Measurements from ENCODE around the gene OR2AT4. TPM values are rescaled to one million over a fixed set of nuclear protein-coding genes. Genes with fewer than 3 reads are reported as not detected.
"Not testable (repeated sequence)": the region's sequence is repeated elsewhere in the genome, so short reads cannot be mapped to it uniquely, and the experiment has no call there.

Gene OR2AT4
- total RNA-seq, 6 experiments from 2014 or later = not detected

GRCh38 chr11:75047191-75047590 is 49.5 kb downstream of the OR2AT4 start:
- no peaks in the 10 kb centered on the region for H3K4me1 ChIP-seq
- no peaks in the 10 kb centered on the region for H3K27me3 ChIP-seq
- H3K27ac ChIP-seq = no peak overlapping the region
- WGBS (ENCODE audit: insufficient coverage, low coverage, low lambda C conversion rate, missing lambda C conversion rate) = 93% methylated on average over 4 of the region's 4 CpGs
- H3K36me3 ChIP-seq = no peaks in the 10 kb centered on the region
- H3K9me3 ChIP-seq = no peaks in the 10 kb centered on the region
- no peak overlapping the region for H3K4me3 ChIP-seq
- ATAC-seq = no peak
- DNase-seq = no peak
- TF ChIP-seq POLR2A (IDR thresholded peaks at IDR 0.05) = no peak
- TF ChIP-seq, protein P1, sequence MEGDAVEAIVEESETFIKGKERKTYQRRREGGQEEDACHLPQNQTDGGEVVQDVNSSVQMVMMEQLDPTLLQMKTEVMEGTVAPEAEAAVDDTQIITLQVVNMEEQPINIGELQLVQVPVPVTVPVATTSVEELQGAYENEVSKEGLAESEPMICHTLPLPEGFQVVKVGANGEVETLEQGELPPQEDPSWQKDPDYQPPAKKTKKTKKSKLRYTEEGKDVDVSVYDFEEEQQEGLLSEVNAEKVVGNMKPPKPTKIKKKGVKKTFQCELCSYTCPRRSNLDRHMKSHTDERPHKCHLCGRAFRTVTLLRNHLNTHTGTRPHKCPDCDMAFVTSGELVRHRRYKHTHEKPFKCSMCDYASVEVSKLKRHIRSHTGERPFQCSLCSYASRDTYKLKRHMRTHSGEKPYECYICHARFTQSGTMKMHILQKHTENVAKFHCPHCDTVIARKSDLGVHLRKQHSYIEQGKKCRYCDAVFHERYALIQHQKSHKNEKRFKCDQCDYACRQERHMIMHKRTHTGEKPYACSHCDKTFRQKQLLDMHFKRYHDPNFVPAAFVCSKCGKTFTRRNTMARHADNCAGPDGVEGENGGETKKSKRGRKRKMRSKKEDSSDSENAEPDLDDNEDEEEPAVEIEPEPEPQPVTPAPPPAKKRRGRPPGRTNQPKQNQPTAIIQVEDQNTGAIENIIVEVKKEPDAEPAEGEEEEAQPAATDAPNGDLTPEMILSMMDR (IDR thresholded peaks at IDR 0.05) = no peak
- intact Hi-C loops (cut with DNase I) = no loop called here

GRCh38 chr11:75046668-75047067 is 50.0 kb downstream of the OR2AT4 start:
- H3K9me3 ChIP-seq; H3K27ac ChIP-seq; intact Hi-C loops (cut with DNase I); DNase-seq; ATAC-seq; H3K4me1 ChIP-seq; H3K36me3 ChIP-seq; H3K4me3 ChIP-seq; H3K27me3 ChIP-seq: not testable (repeated sequence)
- 58% methylated on average over 4 of the region's 5 CpGs for WGBS (ENCODE audit: insufficient coverage, low coverage, low lambda C conversion rate, missing lambda C conversion rate)

- H3K9me3 ChIP-seq; H3K36me3 ChIP-seq; H3K4me3 ChIP-seq; H3K27ac ChIP-seq; H3K4me1 ChIP-seq; H3K27me3 ChIP-seq; intact Hi-C loops (cut with DNase I); DNase-seq; ATAC-seq: not testable (repeated sequence)
- WGBS (ENCODE audit: insufficient coverage, low coverage, low lambda C conversion rate, missing lambda C conversion rate) = 62% methylated on average over 8 of the region's 15 CpGs
These were observed 52.1 kb downstream of the OR2AT4 start for GRCh38 chr11:75044381-75045170.

- H3K9me3 ChIP-seq; H3K36me3 ChIP-seq; H3K27me3 ChIP-seq; intact Hi-C loops (cut with DNase I); DNase-seq; ATAC-seq; H3K27ac ChIP-seq; H3K4me3 ChIP-seq; H3K4me1 ChIP-seq: not testable (repeated sequence)
- WGBS (ENCODE audit: insufficient coverage, low coverage, low lambda C conversion rate, missing lambda C conversion rate) = 75% methylated on average over 3 of the region's 3 CpGs
These were observed 54.9 kb downstream of the OR2AT4 start for GRCh38 chr11:75041821-75042220.

DNA sequence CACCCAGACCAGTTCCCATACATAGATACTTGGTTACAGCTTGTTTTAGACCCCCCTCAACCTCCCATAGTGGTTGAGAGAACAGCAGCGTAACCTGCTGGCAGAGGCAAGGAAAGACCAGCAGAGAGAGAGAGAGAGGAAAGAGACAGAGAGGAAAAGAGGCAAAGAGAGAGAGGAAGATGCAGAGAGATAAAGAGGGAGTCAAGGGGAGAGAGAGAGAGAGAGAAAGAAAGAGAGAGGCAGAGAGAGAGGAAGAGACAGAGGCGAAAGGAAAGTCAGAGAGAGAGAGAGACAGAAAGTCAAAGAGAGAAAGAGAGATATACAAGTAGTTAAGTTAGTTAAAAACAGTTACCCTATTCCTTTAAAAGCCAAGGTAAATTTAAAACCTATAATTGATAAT is 55.4 kb downstream of the OR2AT4 start:
- H3K36me3 ChIP-seq = no peaks in the 10 kb centered on the region
- DNase-seq = no peak

DNA sequence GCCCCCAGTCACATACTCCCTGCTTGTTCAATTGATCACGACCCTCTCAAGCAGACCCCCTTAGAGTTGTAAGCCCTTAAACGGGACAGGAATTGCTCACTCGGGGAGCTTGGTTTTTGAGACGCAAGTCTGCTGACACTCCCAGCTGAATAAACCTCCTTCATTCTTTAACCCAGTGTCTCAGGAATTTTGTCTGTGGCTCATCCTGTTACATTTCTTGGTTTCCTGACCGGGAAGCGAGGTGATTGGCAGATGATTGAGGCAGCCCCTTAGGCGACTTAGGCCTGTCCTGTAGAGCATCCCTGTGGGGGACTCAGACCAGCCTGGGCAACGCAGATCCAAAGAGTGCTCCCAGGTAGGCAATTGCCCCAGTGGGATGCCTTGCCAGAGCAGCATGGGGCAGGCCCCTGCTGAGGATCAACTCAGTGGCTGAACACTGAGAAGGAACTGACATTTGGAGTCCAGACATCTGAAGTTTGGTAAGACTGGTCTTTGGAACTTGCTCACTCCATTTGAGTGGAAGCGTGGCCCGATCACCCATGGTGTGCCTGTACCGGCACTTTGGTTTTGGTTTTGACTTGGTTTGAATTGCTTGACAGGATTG is 56.4 kb downstream of the OR2AT4 start:
- WGBS (ENCODE audit: insufficient coverage, low coverage, low lambda C conversion rate, missing lambda C conversion rate) = 78% methylated on average over 3 of the region's 11 CpGs
- Histone ChIP-seq H3K9me3 (no peaks in the 10 kb centered on the region), H3K27me3 (no peaks in the 10 kb centered on the region), H3K4me3 (no peak overlapping the region), H3K27ac (no peak overlapping the region), H3K4me1 (no peaks in the 10 kb centered on the region), H3K36me3 (no peaks in the 10 kb centered on the region)
- ATAC-seq = no peak
- no peak for TF ChIP-seq POLR2A (IDR thresholded peaks at IDR 0.05)
- TF ChIP-seq, protein P1 (IDR thresholded peaks at IDR 0.05) = no peak
- intact Hi-C loops (cut with DNase I) = no loop called here
- DNase-seq = no peak

More for the DNA sequence above, 55.4 kb downstream of the OR2AT4 start:
- Histone ChIP-seq H3K27ac (no peak overlapping the region), H3K4me3 (no peak overlapping the region), H3K4me1 (no peaks in the 10 kb centered on the region), H3K27me3 (no peaks in the 10 kb centered on the region), H3K9me3 (no peaks in the 10 kb centered on the region)
- no peak for ATAC-seq
- TF ChIP-seq, protein P1 (IDR thresholded peaks at IDR 0.05) = no peak
- no peak for TF ChIP-seq POLR2A (IDR thresholded peaks at IDR 0.05)
- intact Hi-C loops (cut with DNase I) = no loop called here
- WGBS (ENCODE audit: insufficient coverage, low coverage, low lambda C conversion rate, missing lambda C conversion rate) = 97% methylated on average over 2 of the region's 2 CpGs
